H9 (cell line): ENCODE results near the gene IER2. TPM values are rescaled to one million over a fixed set of nuclear protein-coding genes. Genes with fewer than 3 reads are reported as not detected.

ENCODE experiments used
- DNase-seq: peaks from one replicate; pipeline ENCODE4 v3.0.0-alpha.2; 2017
- H2AFZ ChIP-seq: one replicate; pipeline ENCODE4 v1.6.1; 2013; ENCODE audit warnings: mild to moderate bottlenecking, low read length, control low read depth, moderate library complexity
- H2AK5ac ChIP-seq: 2 replicates; pipeline ENCODE4 v1.6.1; 2013; ENCODE audit warnings: low read length, control low read depth, mixed read lengths; ENCODE audit not compliant: insufficient read length
- H2BK120ac ChIP-seq: one replicate; pipeline ENCODE4 v1.6.1; 2013; ENCODE audit warnings: low read depth, mild to moderate bottlenecking, low read length, control low read depth, inconsistent platforms; ENCODE audit not compliant: poor library complexity, severe bottlenecking
- H2BK12ac ChIP-seq: 2 replicates; pipeline ENCODE4 v1.6.1; 2013; ENCODE audit warnings: low read length, control low read depth, mixed read lengths, low read depth; ENCODE audit not compliant: insufficient read length
- H2BK15ac ChIP-seq: 2 replicates; pipeline ENCODE4 v1.6.1; 2013; ENCODE audit warnings: low read depth, low read length, control low read depth
- H2BK20ac ChIP-seq: one replicate; pipeline ENCODE4 v1.6.1; 2013; ENCODE audit warnings: low read depth, mild to moderate bottlenecking, low read length, control low read depth, inconsistent platforms; ENCODE audit not compliant: poor library complexity, severe bottlenecking
- H2BK5ac ChIP-seq: 2 replicates; pipeline ENCODE4 v1.6.1; 2013; ENCODE audit warnings: low read length, control low read depth, mixed read lengths; ENCODE audit not compliant: insufficient read length
- H3K14ac ChIP-seq: 2 replicates; pipeline ENCODE4 v1.6.1; 2013; ENCODE audit warnings: low read length, control low read depth; ENCODE audit not compliant: insufficient read depth
- H3K18ac ChIP-seq: 2 replicates; pipeline ENCODE4 v1.6.1; 2013; ENCODE audit warnings: low read depth, mild to moderate bottlenecking, mixed read lengths, low read length, control low read depth; ENCODE audit not compliant: insufficient read length
- H3K23ac ChIP-seq: 2 replicates; pipeline ENCODE4 v1.6.1; 2013; ENCODE audit warnings: low read length, control low read depth, mixed read lengths, low read depth; ENCODE audit not compliant: insufficient read length
- H3K23me2 ChIP-seq: 2 replicates; pipeline ENCODE4 v1.6.1; 2013; ENCODE audit warnings: low read depth, mild to moderate bottlenecking, mixed read lengths, low read length, control low read depth; ENCODE audit not compliant: insufficient read length, poor library complexity, severe bottlenecking
- H3K27ac ChIP-seq: 2 replicates; pipeline ENCODE4 v1.5.1; 2013; ENCODE audit warnings: low read length, control low read depth, mixed read lengths, low read depth; ENCODE audit not compliant: insufficient read length
- H3K27me3 ChIP-seq: 2 replicates; pipeline ENCODE4 v1.6.1; 2013; ENCODE audit warnings: low read length, control low read depth, inconsistent platforms; ENCODE audit not compliant: insufficient read depth
- H3K4ac ChIP-seq: 2 replicates; pipeline ENCODE4 v1.6.1; 2013; ENCODE audit warnings: low read depth, mild to moderate bottlenecking, control low read depth, inconsistent platforms, low read length, moderate library complexity
- H3K4me1 ChIP-seq: 2 replicates; pipeline ENCODE4 v1.6.1; 2013; ENCODE audit warnings: low read length, control low read depth, inconsistent platforms; ENCODE audit not compliant: insufficient read depth
- H3K4me2 ChIP-seq: 2 replicates; pipeline ENCODE4 v1.6.1; 2013; ENCODE audit warnings: low read length, control low read depth, mixed read lengths; ENCODE audit not compliant: insufficient read length, insufficient read depth
- H3K56ac ChIP-seq: 2 replicates; pipeline ENCODE4 v1.6.1; 2013; ENCODE audit warnings: low read depth, mild to moderate bottlenecking, mixed read lengths, low read length, control low read depth; ENCODE audit not compliant: insufficient read length
- H3K79me1 ChIP-seq: 2 replicates; pipeline ENCODE4 v1.6.1; 2013; ENCODE audit warnings: low read depth, mild to moderate bottlenecking, moderate library complexity, low read length, control low read depth, inconsistent platforms; ENCODE audit not compliant: insufficient read depth, poor library complexity, severe bottlenecking
- H3K79me2 ChIP-seq: 2 replicates; pipeline ENCODE4 v1.6.1; 2013; ENCODE audit warnings: low read length, control low read depth, inconsistent platforms; ENCODE audit not compliant: insufficient read depth
- H3K9ac ChIP-seq: 2 replicates; pipeline ENCODE4 v1.6.1; 2013; ENCODE audit warnings: low read length, control low read depth, mixed read lengths; ENCODE audit not compliant: insufficient read length; ENCODE audit errors: extremely low read depth
- H3K9me3 ChIP-seq: one replicate; pipeline ENCODE4 v1.6.1; 2013; ENCODE audit warnings: low read depth, low read length, inconsistent platforms; ENCODE audit not compliant: control insufficient read depth
- H3T11ph ChIP-seq: one replicate; pipeline ENCODE4 v1.6.1; 2013; ENCODE audit warnings: mild to moderate bottlenecking, low read length, control low read depth, inconsistent platforms
- H4K20me1 ChIP-seq: one replicate; pipeline ENCODE4 v1.6.1; 2013; ENCODE audit not compliant: control insufficient read depth, insufficient read length, insufficient read depth
- H4K5ac ChIP-seq: 2 replicates; pipeline ENCODE4 v1.6.1; 2013; ENCODE audit warnings: low read depth, mild to moderate bottlenecking, mixed read lengths, low read length, control low read depth; ENCODE audit not compliant: insufficient read length
- H4K8ac ChIP-seq: replicated peaks from 2 replicates; pipeline ENCODE4 v1.6.1; 2013; ENCODE audit warnings: low read length, control low read depth, mixed read lengths, low read depth; ENCODE audit not compliant: insufficient read length
- H4K91ac ChIP-seq: 2 replicates; pipeline ENCODE4 v1.6.1; 2013; ENCODE audit warnings: low read depth, mild to moderate bottlenecking, moderate library complexity, mixed read lengths, low read length, control low read depth; ENCODE audit not compliant: insufficient read length
- H3K27ac Mint-ChIP-seq, 3 experiments: 2 replicates in 2 of 3; 3 replicates in 1 of 3; pipeline ENCODE4 v1.8.0; 2020 to 2021; ENCODE audit warnings: mixed read lengths in 3 of 3, mild to moderate bottlenecking in 1 of 3, moderate library complexity in 1 of 3
- H3K27me3 Mint-ChIP-seq: 2 replicates; pipeline ENCODE4 v1.8.0; 2021; ENCODE audit warnings: low read depth, mild to moderate bottlenecking, moderate library complexity, mixed read lengths
- H3K36me3 Mint-ChIP-seq, 3 experiments: 2 replicates in 2 of 3; 3 replicates in 1 of 3; pipeline ENCODE4 v1.8.0; 2020 to 2021; ENCODE audit warnings: low read depth in 3 of 3, mixed read lengths in 3 of 3; ENCODE audit not compliant: insufficient read depth in 1 of 3
- H3K4me1 Mint-ChIP-seq, 2 experiments: 2 replicates each; pipeline ENCODE4 v1.8.0; 2020; ENCODE audit warnings: mixed read lengths in 2 of 2
- H3K4me3 Mint-ChIP-seq, 2 experiments: 2 replicates in 1 of 2; 3 replicates in 1 of 2; pipeline ENCODE4 v1.8.0; 2020 to 2021; ENCODE audit warnings: mild to moderate bottlenecking in 2 of 2, mixed read lengths in 2 of 2, moderate library complexity in 1 of 2
- H3K9me3 Mint-ChIP-seq, 2 experiments: 2 replicates in 1 of 2; 3 replicates in 1 of 2; pipeline ENCODE4 v1.8.0; 2020; ENCODE audit warnings: mild to moderate bottlenecking in 2 of 2, mixed read lengths in 2 of 2, moderate library complexity in 1 of 2
- CTCF ChIP-seq: fragments of 200-600 bp; sonication (generic); conservative IDR thresholded peaks from 3 replicates; pipeline ENCODE4 v1.8.0; 2021; ENCODE audit warnings: antibody characterized with exemption, mild to moderate bottlenecking
- WGBS: extraction: QIAGEN DNeasy Blood & Tissue Kit; methylation state at CpG from one replicate; pipeline ENCODE4 v1.1.7; 2013; ENCODE audit warnings: missing lambda C conversion rate, low lambda C conversion rate, mixed read lengths; ENCODE audit not compliant: insufficient read length; ENCODE audit errors: extremely low coverage; 5-methylcytosine and 5-hydroxymethylcytosine counted together
- total RNA-seq: library from RNA; stranded (reverse); gene quantifications from 2 replicates; pipeline ENCODE4 v1.2.1, GENCODE V29; 2021

IER2 gene
- total RNA-seq, 1 experiment from 2014 or later: 160 TPM

GRCh38 chr19:13195678-13196077 lies 45.5 kb downstream of the IER2 start:
- Histone ChIP-seq H3K9me3 (no peaks in the 10 kb centered on the region), H3K79me1 (no peaks in the 10 kb centered on the region), H3K23me2 (no peaks in the 10 kb centered on the region), H4K5ac (no peak overlapping the region), H3K4ac (no peak overlapping the region), H3K23ac (no peak overlapping the region), H2BK15ac (no peak overlapping the region), H3K18ac (no peak overlapping the region), H2BK20ac (no peak overlapping the region), H3K27ac (no peak overlapping the region), H3K9ac (no peak overlapping the region), H2AK5ac (no peak overlapping the region), H3T11ph (no peak overlapping the region), H3K56ac (no peak overlapping the region), H2BK5ac (no peak overlapping the region), H3K79me2 (no peaks in the 10 kb centered on the region), H3K4me2 (no peak overlapping the region), H3K4me1 (no peaks in the 10 kb centered on the region), H3K14ac (no peak overlapping the region), H4K91ac (no peak overlapping the region), H4K8ac (no peak overlapping the region), H3K27me3 (no peaks in the 10 kb centered on the region), H2BK12ac (no peak overlapping the region), H2BK120ac (no peak overlapping the region), H2AFZ (no peak overlapping the region), H4K20me1 (no peaks in the 10 kb centered on the region)
- H3K27ac Mint-ChIP-seq: no peak overlapping the region
- H3K36me3 Mint-ChIP-seq: no peaks in the 10 kb centered on the region
- H3K27me3 Mint-ChIP-seq: no peaks in the 10 kb centered on the region
- peak; percentile 95 for TF ChIP-seq CTCF
- no peak overlapping the region for H3K4me3 Mint-ChIP-seq
- no CpG with 5 or more reads among the region's 11 CpGs for WGBS
- DNase-seq: peak; percentile 90
- no peaks in the 10 kb centered on the region for H3K9me3 Mint-ChIP-seq
- no peaks in the 10 kb centered on the region for H3K4me1 Mint-ChIP-seq
